ENCODE data around the gene IDH1. TPM values are rescaled to one million over a fixed set of nuclear protein-coding genes. Genes with fewer than 3 reads are reported as not detected.

Gene IDH1
- total RNA-seq, 1 donor from 2014 or later: 308 TPM

GRCh38 chr2:208239770-208240493 is 14.9 kb downstream of the IDH1 start:
- no peak overlapping the region for H3K4me3 Mint-ChIP-seq (ENCODE audit: unreplicated experiment)
- peaks cover 4% of the 10 kb centered on the region for H3K36me3 Mint-ChIP-seq (ENCODE audit: unreplicated experiment)
- peaks cover 4% of the 10 kb centered on the region for H3K9me3 Mint-ChIP-seq (ENCODE audit: unreplicated experiment)
- peaks cover 4% of the 10 kb centered on the region for H3K27me3 Mint-ChIP-seq (ENCODE audit: unreplicated experiment)
- H3K27ac Mint-ChIP-seq (ENCODE audit: unreplicated experiment): no peak overlapping the region
- DNase-seq: no peak
- TF ChIP-seq, protein P1, sequence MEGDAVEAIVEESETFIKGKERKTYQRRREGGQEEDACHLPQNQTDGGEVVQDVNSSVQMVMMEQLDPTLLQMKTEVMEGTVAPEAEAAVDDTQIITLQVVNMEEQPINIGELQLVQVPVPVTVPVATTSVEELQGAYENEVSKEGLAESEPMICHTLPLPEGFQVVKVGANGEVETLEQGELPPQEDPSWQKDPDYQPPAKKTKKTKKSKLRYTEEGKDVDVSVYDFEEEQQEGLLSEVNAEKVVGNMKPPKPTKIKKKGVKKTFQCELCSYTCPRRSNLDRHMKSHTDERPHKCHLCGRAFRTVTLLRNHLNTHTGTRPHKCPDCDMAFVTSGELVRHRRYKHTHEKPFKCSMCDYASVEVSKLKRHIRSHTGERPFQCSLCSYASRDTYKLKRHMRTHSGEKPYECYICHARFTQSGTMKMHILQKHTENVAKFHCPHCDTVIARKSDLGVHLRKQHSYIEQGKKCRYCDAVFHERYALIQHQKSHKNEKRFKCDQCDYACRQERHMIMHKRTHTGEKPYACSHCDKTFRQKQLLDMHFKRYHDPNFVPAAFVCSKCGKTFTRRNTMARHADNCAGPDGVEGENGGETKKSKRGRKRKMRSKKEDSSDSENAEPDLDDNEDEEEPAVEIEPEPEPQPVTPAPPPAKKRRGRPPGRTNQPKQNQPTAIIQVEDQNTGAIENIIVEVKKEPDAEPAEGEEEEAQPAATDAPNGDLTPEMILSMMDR (IDR thresholded peaks at IDR 0.05; ENCODE audit: partially characterized antibody, unreplicated experiment): no peak
- no peaks in the 10 kb centered on the region for H3K4me1 Mint-ChIP-seq (ENCODE audit: low read depth, unreplicated experiment)

- H3K36me3 Mint-ChIP-seq (ENCODE audit: unreplicated experiment): peaks cover 8% of the 10 kb centered on the region
- H3K27me3 Mint-ChIP-seq (ENCODE audit: unreplicated experiment): peaks cover 4% of the 10 kb centered on the region
- TF ChIP-seq, protein P1 (IDR thresholded peaks at IDR 0.05; ENCODE audit: partially characterized antibody, unreplicated experiment): no peak
- no peaks in the 10 kb centered on the region for H3K4me1 Mint-ChIP-seq (ENCODE audit: low read depth, unreplicated experiment)
- DNase-seq: no peak
- no peak overlapping the region for H3K27ac Mint-ChIP-seq (ENCODE audit: unreplicated experiment)
- H3K9me3 Mint-ChIP-seq (ENCODE audit: unreplicated experiment): peaks cover 4% of the 10 kb centered on the region
- H3K4me3 Mint-ChIP-seq (ENCODE audit: unreplicated experiment): no peak overlapping the region
Measured at GRCh38 chr2:208235860-208236259, 19.0 kb downstream of the IDH1 start.

- no peak overlapping the region for H3K4me3 Mint-ChIP-seq (ENCODE audit: unreplicated experiment)
- no peaks in the 10 kb centered on the region for H3K4me1 Mint-ChIP-seq (ENCODE audit: low read depth, unreplicated experiment)
- H3K27ac Mint-ChIP-seq (ENCODE audit: unreplicated experiment): no peak overlapping the region
- TF ChIP-seq, protein P1 (IDR thresholded peaks at IDR 0.05; ENCODE audit: partially characterized antibody, unreplicated experiment): no peak
- peaks cover 3% of the 10 kb centered on the region for H3K27me3 Mint-ChIP-seq (ENCODE audit: unreplicated experiment)
- DNase-seq: no peak
- peaks cover 3% of the 10 kb centered on the region for H3K9me3 Mint-ChIP-seq (ENCODE audit: unreplicated experiment)
- peaks cover 7% of the 10 kb centered on the region for H3K36me3 Mint-ChIP-seq (ENCODE audit: unreplicated experiment)
Measured at GRCh38 chr2:208234786-208235185, 20.1 kb downstream of the IDH1 start.

DNA sequence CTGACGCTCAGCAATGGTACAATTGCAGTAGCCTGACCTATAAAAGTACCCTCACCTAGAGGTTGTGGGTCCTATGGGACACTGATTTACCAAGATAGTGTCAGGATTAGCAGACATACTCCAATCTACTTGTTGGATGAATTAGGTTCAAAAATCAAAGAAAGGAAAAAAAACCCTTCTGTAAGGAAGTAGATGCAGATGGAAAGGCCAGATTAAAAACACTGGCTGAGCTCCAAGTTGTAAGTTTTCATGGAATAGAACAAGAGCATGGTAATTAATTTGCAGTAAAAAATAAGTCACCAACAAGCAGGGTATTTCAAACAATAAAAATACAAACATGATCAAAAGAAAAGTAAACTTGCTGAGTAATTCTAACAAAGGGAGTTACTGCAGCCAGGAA is 26.4 kb downstream of the IDH1 start:
- Mint-ChIP-seq H3K27ac (ENCODE audit: unreplicated experiment) (no peak overlapping the region), H3K4me3 (ENCODE audit: unreplicated experiment) (no peak overlapping the region), H3K27me3 (ENCODE audit: unreplicated experiment) (no peaks in the 10 kb centered on the region), H3K4me1 (ENCODE audit: low read depth, unreplicated experiment) (no peaks in the 10 kb centered on the region), H3K36me3 (ENCODE audit: unreplicated experiment) (peaks cover 5% of the 10 kb centered on the region), H3K9me3 (ENCODE audit: unreplicated experiment) (peaks cover 2% of the 10 kb centered on the region)
- DNase-seq: no peak
- TF ChIP-seq, protein P1 (IDR thresholded peaks at IDR 0.05; ENCODE audit: partially characterized antibody, unreplicated experiment): no peak

GRCh38 chr2:208227581-208228232 is 27.2 kb downstream of the IDH1 start:
- TF ChIP-seq, protein P1 (IDR thresholded peaks at IDR 0.05; ENCODE audit: partially characterized antibody, unreplicated experiment): no peak
- no peak for DNase-seq
- peaks cover 5% of the 10 kb centered on the region for H3K36me3 Mint-ChIP-seq (ENCODE audit: unreplicated experiment)

More at GRCh38 chr2:208227581-208228232, 27.2 kb downstream of the IDH1 start:
- no peaks in the 10 kb centered on the region for H3K27me3 Mint-ChIP-seq (ENCODE audit: unreplicated experiment)
- H3K27ac Mint-ChIP-seq (ENCODE audit: unreplicated experiment): no peak overlapping the region
- H3K4me1 Mint-ChIP-seq (ENCODE audit: low read depth, unreplicated experiment): no peaks in the 10 kb centered on the region
- no peak overlapping the region for H3K4me3 Mint-ChIP-seq (ENCODE audit: unreplicated experiment)
- peaks cover 2% of the 10 kb centered on the region for H3K9me3 Mint-ChIP-seq (ENCODE audit: unreplicated experiment)

All from glutamatergic neuron (in vitro differentiated cells).